HG02623 (cell line): ENCODE measurements around the gene AP4S1.
A peak's percentile ranks its signal among the peaks of the same experiment; 100 is the strongest.
"Not testable (repeated sequence)": the region's sequence is repeated elsewhere in the genome, so short reads cannot be mapped to it uniquely, and the experiment has no call there.

Source experiments
- ATAC-seq: cut with Tn5 transposase; IDR thresholded peaks from one replicate; pipeline ENCODE4 v1.9.1; 2021; ENCODE audit warnings: moderate library complexity; ENCODE audit not compliant: unreplicated experiment

AP4S1 gene

DNA sequence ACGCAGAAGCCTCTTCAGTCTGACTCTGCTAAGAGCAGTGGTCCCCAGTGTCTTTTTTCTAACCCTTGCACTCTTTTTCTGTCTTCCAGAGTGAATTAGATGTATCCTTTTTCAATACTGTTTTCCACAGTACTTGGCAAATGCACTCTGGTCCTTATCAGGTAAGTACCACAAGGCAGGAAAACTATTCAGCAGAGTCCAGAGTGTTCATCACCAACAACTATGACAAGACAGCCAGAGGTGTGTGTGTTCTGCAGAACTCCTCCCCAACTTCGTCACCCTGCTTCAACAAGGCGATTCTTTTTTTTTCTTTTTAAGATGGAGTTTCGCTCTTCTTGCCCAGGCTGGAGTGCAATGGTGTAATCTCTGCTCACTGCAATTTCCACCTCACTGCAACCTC lies 55.0 kb downstream of the AP4S1 start:
- ATAC-seq: no peak

DNA sequence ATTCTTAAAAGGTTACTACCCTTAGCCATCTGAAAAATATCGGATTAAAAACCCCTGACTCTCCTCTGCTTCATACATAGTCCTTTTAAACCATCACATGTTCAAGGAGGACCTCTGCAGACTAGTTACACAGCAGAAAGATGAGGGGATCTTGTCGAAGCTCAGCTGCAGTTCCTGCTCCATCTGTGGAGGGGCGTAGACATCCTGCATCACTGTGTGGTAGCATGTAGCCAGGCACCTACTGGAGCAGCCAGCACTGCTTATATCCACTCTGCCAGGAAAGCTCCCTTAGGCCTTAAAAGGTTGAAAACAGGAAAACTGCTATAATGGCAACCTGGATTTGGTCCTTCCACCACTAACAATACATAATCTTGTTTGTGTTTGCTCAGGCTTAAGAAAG lies 58.3 kb downstream of the AP4S1 start:
- no peak for ATAC-seq

- peak; percentile 52 for ATAC-seq
Observed at GRCh38 chr14:31084385-31084784, 58.9 kb downstream of the AP4S1 start.

GRCh38 chr14:31085027-31085426 lies 59.6 kb downstream of the AP4S1 start:
- no peak for ATAC-seq

- not testable (repeated sequence) for ATAC-seq
Observed at GRCh38 chr14:31086466-31086865, 61.0 kb downstream of the AP4S1 start.

- ATAC-seq: no peak
Observed at GRCh38 chr14:31090883-31091764, 65.7 kb downstream of the AP4S1 start.

GRCh38 chr14:31092160-31092708 lies 66.8 kb downstream of the AP4S1 start:
- no peak for ATAC-seq

DNA sequence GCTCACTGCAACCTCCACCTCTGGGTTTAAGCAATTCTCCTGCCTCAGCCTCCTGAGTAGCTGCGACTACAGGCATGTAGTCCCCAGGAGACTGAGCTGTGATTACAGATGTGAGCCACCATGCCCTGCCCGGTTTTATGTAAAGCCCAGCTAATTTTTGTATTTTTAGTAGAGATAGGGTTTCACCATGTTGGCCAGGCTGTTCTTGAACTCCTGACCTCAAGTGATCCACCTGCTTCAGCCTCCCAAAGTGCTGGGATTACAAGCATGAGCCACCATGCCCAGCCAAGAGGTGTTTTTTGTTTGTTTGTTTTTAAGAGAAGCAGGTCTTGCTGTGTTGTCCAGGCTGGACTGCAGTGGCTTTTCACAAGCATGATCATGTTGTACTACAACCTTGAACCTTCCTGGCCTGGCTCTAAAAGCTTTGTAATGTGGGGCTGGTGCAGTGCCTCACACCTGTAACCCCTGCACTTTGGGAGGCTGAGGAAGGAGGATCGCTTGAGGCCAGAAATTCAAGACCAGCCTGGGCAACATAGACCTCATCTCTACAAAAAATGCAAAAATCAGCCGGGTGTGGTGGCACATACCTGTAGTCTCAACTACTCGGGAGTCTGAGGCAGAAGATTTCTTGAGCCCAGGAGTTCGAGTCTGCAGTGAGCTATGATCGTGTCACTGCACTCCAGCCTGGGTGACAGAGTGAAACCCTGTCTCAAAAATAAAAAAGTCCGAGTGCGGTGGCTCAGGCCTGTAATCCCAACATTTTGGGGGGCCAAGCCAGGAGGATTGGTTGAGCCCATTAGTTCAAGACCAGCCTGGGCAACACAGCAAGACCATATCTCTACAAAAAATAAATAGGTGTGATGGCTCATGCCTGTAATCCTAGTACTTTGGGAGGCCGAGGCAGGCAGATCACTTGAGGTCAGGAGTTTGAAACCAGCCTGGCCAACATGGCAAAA lies 68.7 kb downstream of the AP4S1 start:
- not testable (repeated sequence) for ATAC-seq

GRCh38 chr14:31095817-31096216 lies 70.4 kb downstream of the AP4S1 start:
- not testable (repeated sequence) for ATAC-seq

DNA sequence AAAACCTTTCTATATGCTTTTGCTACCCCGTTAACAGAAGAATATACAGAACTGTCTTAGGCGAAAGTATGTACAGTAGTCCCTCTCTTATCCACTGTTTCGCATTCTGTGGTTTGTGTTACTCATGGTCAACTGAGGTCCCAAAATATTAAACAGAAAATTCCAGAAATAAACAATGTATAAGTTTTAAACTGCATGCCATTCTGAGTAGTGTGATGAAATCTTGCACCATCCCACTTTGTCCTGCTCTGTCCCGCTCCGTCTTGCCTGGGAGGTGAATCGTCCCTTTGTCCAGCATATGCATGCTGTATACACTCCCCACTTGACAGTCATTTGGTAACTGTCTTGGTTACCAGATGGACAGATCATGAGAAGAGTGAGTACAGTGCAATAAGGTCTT lies 70.8 kb downstream of the AP4S1 start:
- no peak for ATAC-seq

DNA sequence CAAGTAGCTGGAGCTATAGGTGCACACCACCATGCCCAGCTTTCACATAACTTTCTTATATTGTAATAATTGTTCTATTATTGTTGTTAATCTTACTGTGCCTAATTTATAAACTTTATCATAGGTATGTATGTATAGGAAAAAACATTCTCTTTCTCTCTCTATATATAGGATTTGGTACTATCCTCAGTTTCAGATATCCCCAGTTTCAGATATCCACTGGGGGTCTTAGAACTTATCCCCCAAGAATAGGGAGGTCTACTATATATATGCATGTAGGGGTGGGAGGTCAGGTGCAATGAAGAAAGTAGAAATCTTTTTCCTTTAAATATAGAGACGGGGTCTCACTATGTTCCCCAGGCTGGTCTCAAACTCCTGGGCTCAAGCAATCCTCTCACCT lies 71.6 kb downstream of the AP4S1 start:
- no peak for ATAC-seq

- no peak for ATAC-seq
Observed at GRCh38 chr14:31106768-31107167, 81.3 kb downstream of the AP4S1 start.

GRCh38 chr14:31109257-31109656 lies 83.8 kb downstream of the AP4S1 start:
- ATAC-seq: no peak

DNA sequence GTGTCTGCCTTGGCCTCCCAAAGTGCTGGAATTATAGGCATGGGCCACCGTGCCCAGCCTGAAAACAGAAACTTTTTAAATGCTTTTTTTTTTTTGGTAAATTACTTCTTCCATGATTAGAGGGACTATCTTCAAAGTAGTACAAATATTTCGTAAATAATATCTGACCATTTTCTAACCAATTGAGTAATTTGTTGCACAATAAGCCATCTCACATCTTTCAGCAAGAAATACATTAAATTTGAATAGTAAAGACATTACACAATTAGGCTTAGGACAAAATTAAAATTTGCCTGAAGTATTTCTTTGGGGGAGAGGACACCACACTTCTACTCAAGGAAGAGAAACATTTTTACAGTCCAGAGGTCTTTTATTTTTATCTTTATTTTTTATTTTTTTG lies 85.4 kb downstream of the AP4S1 start:
- ATAC-seq: no peak

DNA sequence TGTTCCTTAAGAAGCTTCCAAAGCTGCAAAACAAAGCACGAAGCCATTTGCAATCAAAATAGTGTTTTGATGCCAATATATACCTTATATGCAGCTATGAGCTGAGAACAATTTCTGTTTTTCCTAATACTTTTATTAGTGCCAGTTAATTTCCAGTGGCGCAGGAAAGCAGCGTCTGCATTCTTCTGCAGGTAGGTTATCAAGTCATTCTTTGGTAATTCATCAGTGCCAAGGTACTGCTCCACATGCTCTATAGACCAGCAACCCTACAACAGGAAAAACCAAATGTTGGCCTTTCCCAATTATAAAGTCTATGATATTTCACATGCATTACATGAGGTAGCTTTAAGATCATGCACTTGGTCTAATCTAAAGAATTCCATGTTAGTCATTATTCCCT lies 88.3 kb downstream of the AP4S1 start:
- no peak for ATAC-seq

DNA sequence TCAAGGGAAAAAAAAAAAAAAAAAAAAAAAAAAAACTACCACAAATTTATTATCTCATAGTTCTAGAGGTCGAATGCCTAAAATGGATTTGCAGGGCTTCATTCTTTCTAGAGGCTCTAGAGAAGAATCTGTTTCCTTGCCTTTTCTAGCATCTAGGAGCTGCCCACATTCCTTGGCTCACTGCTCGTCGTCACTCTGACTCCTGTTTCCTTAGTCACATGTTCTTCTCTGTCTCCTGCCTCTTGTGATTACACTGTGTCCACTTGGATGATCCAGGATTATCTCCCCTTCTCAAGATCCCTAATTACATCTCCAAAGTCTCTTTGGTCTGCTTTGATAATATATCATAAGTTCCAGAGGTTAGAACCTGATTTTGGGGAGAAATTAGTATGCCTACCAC lies 93.4 kb downstream of the AP4S1 start:
- ATAC-seq: no peak

- no peak for ATAC-seq
Observed at GRCh38 chr14:31122098-31122611, 96.7 kb downstream of the AP4S1 start.

DNA sequence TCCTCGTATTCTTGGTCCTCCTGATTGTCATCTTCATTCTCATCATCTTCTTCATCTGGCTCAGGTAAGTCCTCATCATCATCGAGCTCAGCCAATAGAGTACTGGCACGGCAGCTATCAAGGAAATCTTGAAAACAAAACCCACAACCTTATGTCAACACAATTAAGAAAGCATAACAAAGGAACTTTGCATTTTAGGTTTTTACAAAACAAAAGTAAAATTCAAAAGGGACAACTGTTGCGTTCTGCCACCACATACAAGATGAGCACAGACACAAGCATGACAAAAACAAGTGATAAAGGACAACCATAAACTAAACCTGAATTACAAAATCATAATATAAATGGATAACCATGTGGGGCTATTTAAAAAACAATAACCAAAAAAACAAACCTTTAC lies 97.5 kb downstream of the AP4S1 start:
- ATAC-seq: no peak

- no peak for ATAC-seq
Observed at GRCh38 chr14:31124197-31124596, 98.7 kb downstream of the AP4S1 start.

DNA sequence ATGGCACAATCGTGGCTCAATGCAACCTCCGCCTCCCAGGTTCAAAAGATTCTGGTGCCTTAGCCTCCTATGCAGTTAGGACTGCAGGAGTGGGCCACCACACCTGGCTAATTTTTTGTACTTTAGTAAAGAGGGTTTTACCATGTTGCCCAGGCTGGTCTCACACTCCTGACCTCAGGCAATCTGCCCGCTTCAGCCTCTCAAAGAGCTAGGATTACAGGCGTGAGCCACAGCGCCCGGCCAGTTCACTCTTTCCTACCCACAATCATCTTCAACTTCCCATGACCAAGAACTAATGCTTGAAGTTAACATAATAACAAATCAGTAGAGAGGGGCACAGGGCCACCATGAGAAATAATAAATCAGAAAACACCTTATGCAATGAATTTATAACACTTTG lies 99.8 kb downstream of the AP4S1 start:
- ATAC-seq: no peak

DNA sequence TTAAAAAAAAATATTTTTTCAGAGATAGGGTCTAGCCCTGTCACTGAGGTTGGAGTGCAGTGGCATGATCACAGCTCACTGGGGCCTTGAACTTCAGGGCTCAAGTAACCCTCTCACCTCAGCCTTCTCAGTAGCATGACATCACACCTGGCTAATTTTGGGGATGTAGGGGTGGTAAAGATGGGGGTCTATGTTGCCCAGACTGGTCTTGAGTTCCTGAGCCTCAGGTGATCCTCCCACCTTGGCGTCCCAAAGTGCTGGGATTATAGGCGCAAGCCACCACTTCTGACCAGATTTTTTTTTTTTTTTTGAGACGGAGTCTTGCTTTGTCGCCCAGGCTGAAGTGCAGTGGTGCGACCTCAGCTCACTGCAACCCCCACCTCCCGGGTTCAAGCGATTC lies 101.2 kb downstream of the AP4S1 start:
- ATAC-seq: no peak
